PFSK-1 (cell line): Measurements from ENCODE around the gene SPATA45.

Source experiments
- SIN3A ChIP-seq: IDR thresholded peaks from 2 replicates; pipeline ENCODE4 v1.6.1; 2012; ENCODE audit warnings: mild to moderate bottlenecking, low read length, moderate library complexity, borderline replicate concordance; ENCODE audit not compliant: insufficient read depth
- TAF1 ChIP-seq: IDR thresholded peaks from 2 replicates; pipeline ENCODE4 v1.6.1; 2012; ENCODE audit warnings: low read length, control low read depth, borderline replicate concordance; ENCODE audit not compliant: insufficient read depth
- TF ChIP-seq, protein P1 (sequence below), 2 experiments: IDR thresholded peaks; 2 replicates each; pipeline versions ENCODE4 v1.6.1 to v1.8.0; 2011 to 2012; ENCODE audit warnings: low read depth in 2 of 2, low read length in 2 of 2, control low read depth in 1 of 2, inconsistent platforms in 1 of 2, mild to moderate bottlenecking in 1 of 2, moderate library complexity in 1 of 2; ENCODE audit not compliant: insufficient read depth in 1 of 2

- TF ChIP-seq, protein P1, sequence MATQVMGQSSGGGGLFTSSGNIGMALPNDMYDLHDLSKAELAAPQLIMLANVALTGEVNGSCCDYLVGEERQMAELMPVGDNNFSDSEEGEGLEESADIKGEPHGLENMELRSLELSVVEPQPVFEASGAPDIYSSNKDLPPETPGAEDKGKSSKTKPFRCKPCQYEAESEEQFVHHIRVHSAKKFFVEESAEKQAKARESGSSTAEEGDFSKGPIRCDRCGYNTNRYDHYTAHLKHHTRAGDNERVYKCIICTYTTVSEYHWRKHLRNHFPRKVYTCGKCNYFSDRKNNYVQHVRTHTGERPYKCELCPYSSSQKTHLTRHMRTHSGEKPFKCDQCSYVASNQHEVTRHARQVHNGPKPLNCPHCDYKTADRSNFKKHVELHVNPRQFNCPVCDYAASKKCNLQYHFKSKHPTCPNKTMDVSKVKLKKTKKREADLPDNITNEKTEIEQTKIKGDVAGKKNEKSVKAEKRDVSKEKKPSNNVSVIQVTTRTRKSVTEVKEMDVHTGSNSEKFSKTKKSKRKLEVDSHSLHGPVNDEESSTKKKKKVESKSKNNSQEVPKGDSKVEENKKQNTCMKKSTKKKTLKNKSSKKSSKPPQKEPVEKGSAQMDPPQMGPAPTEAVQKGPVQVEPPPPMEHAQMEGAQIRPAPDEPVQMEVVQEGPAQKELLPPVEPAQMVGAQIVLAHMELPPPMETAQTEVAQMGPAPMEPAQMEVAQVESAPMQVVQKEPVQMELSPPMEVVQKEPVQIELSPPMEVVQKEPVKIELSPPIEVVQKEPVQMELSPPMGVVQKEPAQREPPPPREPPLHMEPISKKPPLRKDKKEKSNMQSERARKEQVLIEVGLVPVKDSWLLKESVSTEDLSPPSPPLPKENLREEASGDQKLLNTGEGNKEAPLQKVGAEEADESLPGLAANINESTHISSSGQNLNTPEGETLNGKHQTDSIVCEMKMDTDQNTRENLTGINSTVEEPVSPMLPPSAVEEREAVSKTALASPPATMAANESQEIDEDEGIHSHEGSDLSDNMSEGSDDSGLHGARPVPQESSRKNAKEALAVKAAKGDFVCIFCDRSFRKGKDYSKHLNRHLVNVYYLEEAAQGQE (IDR thresholded peaks at IDR 0.05; ENCODE audit: insufficient read depth in 1 of 2, low read depth in 2 of 2, low read length in 2 of 2): no peak
- TF ChIP-seq SIN3A (no peak), TAF1 (no peak)
Measured at GRCh38 chr1:212856755-212857154, 9.3 kb upstream of the SPATA45 start.
